GM18517 (cell line): ENCODE measurements around the gene WDR90.

ENCODE experiments used
- ATAC-seq: cut with Tn5 transposase; IDR thresholded peaks from one replicate; pipeline ENCODE4 v1.9.1; 2021; ENCODE audit warnings: mild to moderate bottlenecking, moderate library complexity; ENCODE audit not compliant: unreplicated experiment

Gene WDR90

DNA sequence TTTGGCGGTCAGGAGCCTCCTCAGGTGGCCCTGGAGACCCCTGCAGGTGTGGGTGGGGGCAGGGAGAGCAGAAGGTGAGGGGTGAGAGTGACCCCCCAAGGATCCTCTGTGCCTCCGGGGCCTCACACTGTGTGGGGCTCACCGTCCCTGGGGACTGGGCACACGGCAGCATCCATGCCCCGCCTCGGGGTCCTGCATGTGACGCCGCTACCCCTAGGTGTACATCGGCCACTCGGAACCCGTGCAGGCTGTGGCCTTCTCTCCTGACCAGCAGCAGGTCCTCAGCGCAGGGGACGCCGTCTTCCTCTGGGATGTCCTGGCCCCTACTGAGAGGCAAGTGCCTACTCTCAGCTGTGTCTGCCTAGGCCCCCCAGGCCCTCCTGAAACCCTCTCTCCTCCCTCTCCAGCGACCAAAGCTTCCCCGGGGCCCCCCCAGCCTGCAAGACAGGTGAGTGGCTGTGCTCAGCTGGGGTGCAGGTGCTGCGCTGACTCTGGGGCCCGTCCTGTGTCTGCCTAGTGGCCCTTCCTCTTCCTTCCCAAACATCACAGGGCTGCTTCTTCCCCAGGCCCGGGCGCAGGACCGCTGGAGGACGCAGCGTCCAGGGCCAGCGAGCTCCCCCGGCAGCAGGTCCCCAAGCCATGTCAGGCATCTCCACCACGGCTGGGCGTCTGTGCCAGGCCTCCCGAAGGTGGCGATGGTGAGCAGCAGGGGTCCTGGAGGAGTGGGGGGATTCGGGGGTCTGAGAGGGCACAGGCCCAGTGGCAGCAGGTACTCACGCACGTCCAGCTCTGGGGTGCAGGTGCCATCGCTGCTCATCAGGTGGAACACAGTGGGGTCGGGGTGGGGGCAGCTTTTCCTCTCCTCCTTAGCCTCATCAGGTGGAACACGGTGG lies 9.8 kb downstream of the WDR90 start:
- ATAC-seq: no peak

DNA sequence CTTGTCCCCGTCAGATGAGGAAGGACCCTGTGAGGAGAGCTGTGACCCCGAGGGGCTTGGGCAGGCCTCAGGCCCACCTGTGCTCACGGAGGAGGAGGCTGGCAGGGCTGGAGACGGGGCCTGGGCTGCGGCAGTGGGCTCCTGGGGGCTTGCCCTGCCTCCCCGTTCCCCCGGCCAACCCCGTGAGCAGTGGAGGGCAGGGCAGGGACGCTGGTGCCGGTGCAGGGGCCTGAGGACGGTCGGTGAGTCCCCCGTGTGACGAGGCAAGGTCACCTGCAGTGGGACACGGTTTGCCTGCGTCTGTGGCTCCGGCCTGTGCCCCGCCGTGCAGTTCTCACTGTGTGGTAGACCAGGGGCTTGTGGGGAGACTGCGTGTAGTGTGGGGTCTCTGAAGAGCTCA lies 10.5 kb downstream of the WDR90 start:
- ATAC-seq: no peak

DNA sequence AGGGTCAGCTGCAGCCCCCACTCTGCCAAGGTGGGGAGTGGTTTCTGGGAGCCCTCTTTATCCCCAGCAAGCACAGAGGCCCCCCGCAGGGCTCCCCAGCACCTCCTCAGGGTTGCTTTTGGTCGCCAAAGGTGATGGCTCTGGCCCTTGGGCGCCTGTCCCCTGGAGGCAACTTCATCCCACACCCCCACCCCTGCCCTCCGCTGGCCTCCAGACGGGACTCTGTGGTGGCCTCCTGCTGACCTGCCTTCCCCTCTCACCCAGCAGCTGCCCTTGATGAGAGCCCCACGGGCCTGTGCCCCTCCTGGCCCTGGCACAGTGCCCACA lies 10.9 kb downstream of the WDR90 start:
- ATAC-seq: no peak

DNA sequence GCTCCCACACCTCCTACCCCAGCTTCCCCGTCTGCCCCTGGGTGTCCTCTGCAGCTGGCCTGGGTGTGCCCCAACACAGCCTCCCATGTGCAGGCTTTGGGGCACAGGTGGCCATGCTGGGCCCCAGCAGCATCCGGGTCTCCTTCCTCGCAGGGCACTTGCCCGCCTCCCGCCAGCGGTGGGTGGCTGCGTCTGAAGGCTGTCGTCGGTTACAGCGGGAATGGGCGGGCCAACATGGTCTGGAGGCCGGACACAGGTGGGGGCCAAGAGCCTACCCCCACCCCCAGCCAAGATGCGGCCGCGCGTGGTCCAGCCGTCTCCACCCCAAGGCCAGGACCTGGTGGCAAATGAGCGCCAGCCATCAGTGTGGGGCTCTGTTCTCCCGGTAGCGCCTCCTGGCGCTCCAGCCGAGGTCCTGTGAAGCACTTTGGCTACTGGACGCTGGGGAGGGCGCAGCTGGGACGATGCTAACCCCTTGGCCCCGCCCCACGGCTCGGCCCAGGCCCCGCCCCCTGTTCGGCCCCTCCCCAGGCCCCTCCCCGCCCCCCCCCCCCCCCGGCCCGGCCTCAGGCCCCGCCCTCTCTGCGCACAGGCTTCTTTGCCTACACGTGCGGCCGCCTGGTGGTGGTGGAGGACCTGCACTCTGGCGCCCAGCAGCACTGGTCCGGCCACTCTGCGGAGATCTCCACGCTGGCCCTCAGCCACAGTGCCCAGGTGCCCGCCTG lies 11.5 kb downstream of the WDR90 start:
- no peak for ATAC-seq

DNA sequence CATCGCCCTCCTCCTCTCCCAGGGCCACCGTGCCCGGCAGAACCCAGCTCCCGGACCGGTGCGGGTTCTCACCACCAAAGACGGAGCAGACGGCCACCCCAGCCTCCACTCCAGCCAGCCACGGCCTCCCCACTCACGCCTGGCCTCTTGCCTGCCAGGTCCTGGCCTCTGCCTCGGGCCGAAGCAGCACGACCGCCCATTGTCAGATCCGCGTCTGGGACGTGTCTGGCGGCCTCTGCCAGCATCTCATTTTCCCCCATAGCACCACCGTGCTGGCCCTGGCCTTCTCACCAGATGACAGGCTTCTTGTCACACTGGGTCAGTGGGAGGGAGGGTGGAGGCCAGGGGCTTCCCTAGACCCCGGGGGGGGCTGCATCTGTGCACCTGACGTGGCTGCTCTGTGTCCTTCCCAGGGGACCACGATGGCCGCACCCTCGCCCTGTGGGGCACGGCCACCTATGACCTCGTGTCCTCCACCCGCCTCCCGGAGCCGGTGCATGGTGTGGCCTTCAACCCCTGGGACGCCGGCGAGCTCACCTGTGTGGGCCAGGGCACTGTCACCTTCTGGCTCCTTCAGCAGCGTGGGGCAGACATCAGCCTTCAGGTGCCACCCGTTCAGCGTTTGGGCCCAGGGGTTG lies 12.1 kb downstream of the WDR90 start:
- no peak for ATAC-seq

DNA sequence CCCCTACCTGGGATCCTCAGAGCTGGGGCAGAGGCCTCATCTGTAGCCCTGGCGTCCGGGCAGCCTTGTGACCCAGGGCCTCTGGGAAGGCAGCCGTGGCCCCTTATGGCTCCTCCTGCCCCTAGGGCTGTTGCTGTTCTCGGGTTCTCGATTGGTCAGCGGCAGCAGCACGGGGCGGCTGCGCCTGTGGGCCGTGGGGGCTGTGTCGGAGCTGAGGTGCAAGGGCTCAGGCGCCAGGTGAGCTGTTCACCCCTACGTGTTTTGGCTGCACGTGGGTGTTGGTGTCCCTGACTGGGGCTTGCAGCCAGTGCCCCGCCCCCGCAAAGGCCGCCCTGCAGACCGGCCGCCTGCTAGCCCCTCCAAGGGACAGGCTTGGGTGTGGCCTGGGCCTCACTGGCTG lies 12.9 kb downstream of the WDR90 start:
- ATAC-seq: no peak

DNA sequence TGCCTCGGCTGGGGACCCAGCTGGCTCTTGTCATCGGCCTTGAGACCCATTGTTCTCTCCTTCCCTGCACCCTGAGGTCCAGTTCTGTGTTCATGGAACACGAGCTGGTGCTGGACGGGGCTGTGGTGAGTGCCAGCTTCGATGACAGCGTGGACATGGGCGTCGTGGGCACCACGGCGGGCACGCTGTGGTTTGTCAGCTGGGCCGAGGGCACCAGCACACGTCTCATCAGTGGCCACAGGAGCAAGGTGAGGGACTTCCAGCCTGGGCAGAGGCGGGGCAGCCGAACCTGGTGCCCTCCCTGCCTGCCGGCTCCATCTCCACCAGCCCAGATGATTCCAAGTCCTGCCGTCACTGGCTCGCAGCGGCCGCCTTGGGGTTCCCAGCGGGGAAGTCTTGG lies 13.4 kb downstream of the WDR90 start:
- no peak for ATAC-seq

DNA sequence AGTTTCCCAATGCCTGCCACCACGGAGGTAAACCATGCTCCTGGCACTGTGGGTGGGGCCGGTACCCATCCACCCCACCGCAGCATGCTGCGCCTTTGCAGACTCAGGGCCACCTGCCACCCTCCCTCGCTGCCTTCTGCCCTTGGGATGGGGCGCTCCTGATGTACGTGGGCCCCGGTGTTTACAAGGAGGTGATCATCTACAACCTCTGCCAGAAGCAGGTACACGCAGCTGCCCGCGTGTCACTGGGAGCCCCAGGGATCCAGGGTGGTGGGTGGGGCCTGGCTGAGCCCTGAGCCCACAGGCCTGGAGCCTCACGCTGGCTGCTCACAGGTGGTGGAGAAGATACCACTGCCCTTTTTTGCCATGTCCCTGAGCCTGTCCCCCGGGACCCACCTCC lies 17.4 kb downstream of the WDR90 start:
- ATAC-seq: no peak

DNA sequence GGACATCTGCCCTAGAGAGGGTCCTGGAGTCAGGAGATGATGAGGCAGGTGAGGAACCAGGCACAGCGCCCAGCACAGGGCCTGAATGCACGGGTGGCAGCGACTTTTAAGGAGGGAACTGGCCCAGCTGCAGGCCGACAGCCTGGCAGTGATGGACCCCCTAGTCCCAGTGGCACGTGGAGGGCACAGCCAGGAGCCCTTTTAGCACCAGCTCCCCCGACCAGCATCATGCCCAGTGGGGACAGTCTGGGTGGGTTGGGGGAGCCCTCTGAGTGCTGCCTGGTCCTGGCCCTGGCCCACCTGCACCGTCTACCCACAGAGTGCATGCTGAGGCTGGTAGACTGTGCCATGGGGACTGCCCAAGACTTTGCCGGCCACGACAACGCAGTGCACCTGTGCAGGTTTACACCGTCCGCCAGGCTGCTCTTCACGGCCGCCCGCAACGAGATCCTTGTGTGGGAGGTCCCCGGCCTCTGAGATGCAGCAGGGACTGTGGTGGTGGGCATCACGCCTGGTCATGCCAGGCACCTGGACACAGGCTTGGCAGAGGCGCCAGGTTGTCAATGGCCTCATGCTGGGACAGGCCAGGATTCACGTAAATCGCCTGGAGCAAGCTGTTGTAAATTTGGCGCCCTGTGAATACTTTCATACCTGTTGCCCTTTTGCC lies 18.1 kb downstream of the WDR90 start:
- no peak for ATAC-seq

DNA sequence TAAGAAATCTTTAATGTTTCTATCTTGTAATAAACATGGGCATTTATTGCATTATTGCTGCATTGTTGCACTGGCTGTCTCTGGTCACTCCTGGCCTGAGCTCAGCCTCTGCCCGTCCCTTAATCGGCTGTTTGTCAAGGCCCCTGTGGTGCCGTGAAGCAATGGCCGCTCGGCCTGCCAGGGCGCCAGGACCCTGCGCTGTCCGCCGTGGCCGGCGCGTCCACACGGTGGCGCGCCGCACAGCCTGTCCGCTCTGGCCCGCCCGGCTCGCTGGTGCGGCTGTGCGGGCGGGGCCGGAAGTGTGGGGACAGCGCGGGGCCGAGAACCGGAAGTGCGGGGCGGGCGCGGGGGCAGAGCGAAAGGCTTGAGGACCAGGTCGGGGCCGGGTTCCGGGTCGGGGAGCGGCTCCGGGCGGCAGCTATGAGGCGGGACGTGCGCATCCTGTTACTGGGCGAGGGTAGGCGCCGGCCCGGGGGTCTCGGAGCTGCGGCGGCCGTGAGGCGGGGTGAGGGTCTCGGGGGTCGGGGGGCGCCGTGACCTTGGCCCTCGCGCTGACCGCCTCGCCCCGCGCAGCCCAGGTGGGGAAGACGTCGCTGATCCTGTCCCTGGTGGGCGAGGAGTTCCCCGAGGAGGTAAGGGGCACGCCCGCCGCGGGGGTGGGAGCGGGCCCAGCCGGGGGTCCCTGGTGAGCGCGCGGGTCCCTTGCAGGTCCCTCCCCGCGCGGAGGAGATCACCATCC lies 18.8 kb downstream of the WDR90 start, which contains the start of gene RHOT2:
RHOT2 (plus strand) TSS at position 353 of the 739 bp plus-strand sequence; CDS start at position 421, 68 bp downstream.
- no peak for ATAC-seq

DNA sequence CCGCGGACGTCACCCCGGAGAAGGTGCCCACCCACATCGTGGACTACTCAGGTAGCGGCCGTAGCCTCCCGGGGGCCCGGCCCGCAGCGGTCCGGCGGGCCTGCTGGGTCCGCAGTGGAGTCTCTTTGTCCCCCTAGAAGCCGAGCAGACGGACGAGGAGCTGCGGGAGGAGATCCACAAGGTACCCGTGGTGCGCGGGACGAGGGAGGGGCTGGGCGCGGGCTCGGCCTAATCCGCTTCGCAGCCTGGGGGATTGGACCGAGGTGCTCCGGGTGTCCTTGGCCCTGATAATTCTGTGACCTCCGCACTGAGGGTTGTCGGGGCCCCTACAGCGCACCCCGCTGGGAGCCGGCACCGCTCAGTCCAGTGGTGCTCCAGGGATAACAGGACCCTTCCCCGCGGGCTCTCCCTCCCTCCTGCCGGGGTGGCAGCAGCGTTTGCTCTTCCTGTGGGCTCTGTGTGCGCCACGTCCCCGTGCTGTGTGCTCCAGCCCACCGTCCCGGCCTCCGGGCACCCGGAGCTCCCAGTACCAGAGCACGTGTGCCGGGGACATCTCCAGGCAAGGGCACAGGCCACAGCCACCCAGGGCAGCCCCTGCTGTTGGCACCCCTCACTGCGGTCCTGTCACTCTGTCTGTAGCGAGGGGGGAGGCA lies 19.5 kb downstream of the WDR90 start:
- ATAC-seq: no peak

DNA sequence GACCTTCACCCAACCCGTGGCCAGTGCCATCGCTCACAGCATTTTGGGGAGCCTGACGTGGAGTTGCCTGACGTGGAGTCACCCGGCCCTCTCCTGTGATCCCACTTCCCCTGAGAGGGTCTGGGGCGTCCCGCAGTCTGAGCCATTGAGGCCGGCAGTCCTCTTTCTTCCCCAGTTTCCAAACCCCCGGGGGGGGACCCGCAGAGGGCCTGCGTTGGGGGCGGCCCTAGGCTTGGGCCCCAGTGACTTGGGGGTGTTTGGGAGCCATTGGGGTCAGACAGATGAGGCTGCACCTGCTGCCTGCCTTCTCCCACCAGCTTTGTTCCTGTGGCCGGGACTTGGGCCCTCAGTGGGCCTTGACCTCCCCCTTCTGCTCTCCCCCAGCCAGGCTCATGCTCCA lies 20.5 kb downstream of the WDR90 start:
- ATAC-seq: no peak

DNA sequence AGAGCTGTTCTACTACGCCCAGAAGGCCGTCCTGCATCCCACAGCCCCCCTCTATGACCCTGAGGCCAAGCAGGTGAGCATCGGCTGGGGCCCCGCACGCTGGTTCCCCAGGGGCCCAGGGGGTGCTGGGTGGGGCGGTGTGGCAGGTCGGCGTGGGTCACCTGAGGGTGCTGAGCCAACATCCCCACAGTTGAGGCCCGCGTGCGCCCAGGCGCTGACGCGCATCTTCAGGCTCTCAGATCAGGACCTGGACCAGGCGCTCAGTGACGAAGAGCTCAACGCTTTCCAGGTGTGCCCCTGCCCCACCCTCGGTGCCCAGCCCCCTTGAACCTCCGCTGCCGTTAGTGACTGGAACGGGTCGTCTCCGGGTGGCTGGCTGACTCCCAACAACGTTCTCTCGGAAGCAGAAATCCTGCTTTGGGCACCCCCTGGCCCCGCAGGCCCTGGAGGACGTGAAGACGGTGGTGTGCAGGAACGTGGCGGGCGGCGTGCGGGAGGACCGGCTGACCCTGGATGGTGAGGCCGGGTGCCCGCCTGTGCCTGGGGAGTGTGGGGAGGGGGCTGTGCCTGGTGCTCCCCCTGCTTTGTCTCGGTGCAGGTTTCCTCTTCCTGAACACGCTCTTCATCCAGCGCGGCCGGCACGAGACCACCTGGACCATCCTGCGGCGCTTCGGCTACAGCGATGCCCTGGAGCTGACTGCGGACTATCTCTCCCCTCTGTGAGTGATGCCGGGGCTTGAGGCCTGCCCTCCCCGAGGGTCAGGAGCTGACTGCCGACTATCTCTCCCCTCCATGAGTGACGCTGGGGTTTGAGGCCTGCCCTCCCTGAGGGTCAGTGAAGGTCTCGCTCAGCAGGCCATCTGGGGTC lies 21.6 kb downstream of the WDR90 start:
- ATAC-seq: no peak

DNA sequence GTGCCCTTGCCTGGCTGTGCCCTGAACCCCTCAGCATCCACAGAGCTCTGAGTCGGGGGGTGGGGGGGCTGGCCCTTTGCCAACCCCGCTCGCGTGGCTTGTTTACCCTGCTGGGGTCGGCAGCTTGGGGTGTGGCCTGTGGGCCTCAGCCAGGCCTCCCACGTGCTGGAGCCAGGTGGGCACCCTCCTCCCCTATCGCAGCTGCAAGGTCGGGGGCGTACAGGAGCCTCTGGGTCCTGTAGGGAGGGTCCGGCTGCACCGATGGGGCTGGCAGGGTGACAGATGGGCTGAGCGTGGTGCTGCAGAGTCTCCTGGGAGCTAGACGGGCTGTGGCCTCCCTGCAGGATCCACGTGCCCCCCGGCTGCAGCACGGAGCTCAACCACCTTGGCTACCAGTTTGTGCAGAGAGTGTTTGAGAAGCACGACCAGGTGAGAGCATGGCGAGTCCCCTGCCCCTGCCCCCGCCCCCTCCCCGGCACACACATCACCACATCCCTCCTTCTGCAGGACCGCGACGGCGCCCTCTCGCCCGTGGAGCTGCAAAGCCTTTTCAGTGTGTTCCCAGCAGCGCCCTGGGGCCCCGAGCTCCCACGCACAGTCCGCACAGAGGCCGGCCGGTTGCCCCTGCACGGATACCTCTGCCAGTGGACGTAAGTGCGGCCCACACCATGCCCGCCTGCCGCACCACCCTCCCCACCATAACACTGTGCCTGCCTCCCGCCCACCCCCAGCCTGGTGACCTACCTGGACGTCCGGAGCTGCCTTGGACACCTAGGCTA lies 22.4 kb downstream of the WDR90 start:
- ATAC-seq: no peak

DNA sequence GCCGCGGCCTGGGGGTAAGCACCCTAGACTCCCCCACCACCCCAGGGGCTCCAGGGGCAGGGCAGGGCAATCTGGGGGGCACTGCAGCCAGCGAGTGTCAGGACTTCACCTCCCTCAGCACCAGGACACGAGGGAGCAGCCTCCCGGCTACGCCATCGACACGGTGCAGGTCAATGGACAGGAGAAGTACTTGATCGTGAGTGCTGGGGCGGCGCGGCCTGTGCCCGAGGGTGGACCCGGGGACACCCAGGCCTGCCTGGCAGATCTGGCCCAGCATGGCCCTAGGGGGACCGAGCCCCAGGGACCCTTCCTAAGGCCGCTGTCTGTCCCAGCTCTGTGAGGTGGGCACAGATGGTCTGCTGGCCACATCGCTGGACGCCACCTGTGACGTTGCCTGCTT lies 23.2 kb downstream of the WDR90 start:
- ATAC-seq: no peak

DNA sequence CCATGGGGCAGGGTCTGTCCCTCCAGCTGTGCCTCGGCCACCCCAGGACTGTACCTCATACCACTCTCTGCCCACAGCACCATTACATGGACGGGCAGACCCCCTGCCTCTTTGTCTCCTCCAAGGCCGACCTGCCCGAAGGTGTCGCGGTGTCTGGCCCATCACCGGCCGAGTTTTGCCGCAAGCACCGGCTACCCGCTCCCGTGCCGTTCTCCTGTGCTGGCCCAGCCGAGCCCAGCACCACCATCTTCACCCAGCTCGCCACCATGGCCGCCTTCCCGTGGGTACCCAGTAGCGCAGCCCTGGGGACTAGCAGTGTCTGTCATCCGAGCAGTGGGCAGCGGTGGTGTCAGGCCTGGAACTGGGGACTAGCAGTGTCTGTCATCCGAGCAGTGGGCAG lies 23.7 kb downstream of the WDR90 start:
- ATAC-seq: no peak

DNA sequence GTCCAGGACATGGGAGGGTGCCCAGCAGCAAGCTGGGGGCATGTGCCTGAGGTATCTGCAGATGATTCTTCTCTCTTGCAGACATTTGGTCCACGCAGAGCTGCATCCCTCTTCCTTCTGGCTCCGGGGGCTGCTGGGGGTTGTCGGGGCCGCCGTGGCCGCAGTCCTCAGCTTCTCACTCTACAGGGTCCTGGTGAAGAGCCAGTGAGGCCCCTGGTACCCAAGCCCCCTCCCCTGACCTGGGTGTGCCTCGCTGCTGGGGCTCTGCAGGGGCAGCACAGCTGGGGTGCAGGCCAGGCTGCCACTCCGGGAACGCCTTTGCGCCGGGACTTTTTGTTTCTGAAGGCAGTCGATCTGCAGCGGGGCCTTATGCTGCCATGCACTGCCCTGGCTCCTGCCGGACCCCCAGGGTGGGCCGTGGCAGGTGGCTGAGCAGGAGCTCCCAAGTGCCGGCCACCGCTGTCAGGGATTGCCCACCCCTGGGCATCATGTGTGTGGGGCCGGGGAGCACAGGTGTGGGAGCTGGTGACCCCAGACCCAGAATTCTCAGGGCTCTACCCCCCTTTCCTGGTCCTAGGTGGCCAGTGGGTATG lies 24.3 kb downstream of the WDR90 start:
- ATAC-seq: no peak
